ENCODE data around the gene CDR2. TPM values are rescaled to one million over a fixed set of nuclear protein-coding genes. Genes with fewer than 3 reads are reported as not detected.
"Not testable (repeated sequence)": the region's sequence is repeated elsewhere in the genome, so short reads cannot be mapped to it uniquely, and the experiment has no call there.

CDR2 gene
- total RNA-seq, 2 experiments from 2014 or later: 42.2 to 48.6 TPM

- Mint-ChIP-seq H3K27ac (peak overlapping the region; percentile 26), H3K9me3 (peaks cover 3% of the 10 kb centered on the region), H3K4me3 (no peak overlapping the region), H3K4me1 (peaks cover 43% of the 10 kb centered on the region), H3K36me3 (peaks cover 32% of the 10 kb centered on the region), H3K27me3 (no peaks in the 10 kb centered on the region)
- DNase-seq (no peak), ATAC-seq (ENCODE audit: low read depth) (no peak)
- POLR2A ChIA-PET: interaction anchor here (8.4 kb wide), 1 partner anchor 17 kb away, joined by 108 read pairs; the partner anchor contains the start of gene CDR2
Observed at GRCh38 chr16:22353933-22354541, 20.4 kb downstream of the CDR2 start.

GRCh38 chr16:22353191-22353919 is 21.1 kb downstream of the CDR2 start:
- DNase-seq: no peak
- Mint-ChIP-seq H3K36me3 (peaks cover 36% of the 10 kb centered on the region), H3K4me1 (peaks cover 39% of the 10 kb centered on the region), H3K9me3 (peaks cover 3% of the 10 kb centered on the region), H3K27ac (peak overlapping the region; percentile 70), H3K4me3 (no peak overlapping the region), H3K27me3 (no peaks in the 10 kb centered on the region)
- peak; percentile 20 for ATAC-seq (ENCODE audit: low read depth)
- POLR2A ChIA-PET: interaction anchor here (8.4 kb wide), 1 partner anchor 18 kb away, joined by 108 read pairs; the partner anchor contains the start of gene CDR2

- Mint-ChIP-seq H3K9me3 (peaks cover 3% of the 10 kb centered on the region), H3K27me3 (no peaks in the 10 kb centered on the region), H3K4me1 (peaks cover 34% of the 10 kb centered on the region), H3K4me3 (no peak overlapping the region), H3K27ac (no peak overlapping the region), H3K36me3 (peaks cover 36% of the 10 kb centered on the region)
- ATAC-seq (ENCODE audit: low read depth): no peak
- DNase-seq: no peak
- POLR2A ChIA-PET: interaction anchor here (8.4 kb wide), 1 partner anchor 19 kb away, joined by 108 read pairs; the partner anchor contains the start of gene CDR2
Observed at GRCh38 chr16:22352723-22353122, 21.7 kb downstream of the CDR2 start.

GRCh38 chr16:22352140-22352539 is 22.3 kb downstream of the CDR2 start:
- peaks cover 30% of the 10 kb centered on the region for H3K4me1 Mint-ChIP-seq
- POLR2A ChIA-PET: interaction anchor here (8.4 kb wide), 1 partner anchor 19 kb away, joined by 108 read pairs; the partner anchor contains the start of gene CDR2
- ATAC-seq (ENCODE audit: low read depth): no peak
- peaks cover 37% of the 10 kb centered on the region for H3K36me3 Mint-ChIP-seq
- no peak overlapping the region for H3K4me3 Mint-ChIP-seq
- DNase-seq: no peak
- no peak overlapping the region for H3K27ac Mint-ChIP-seq
- H3K27me3 Mint-ChIP-seq: no peaks in the 10 kb centered on the region
- H3K9me3 Mint-ChIP-seq: peaks cover 3% of the 10 kb centered on the region

- H3K4me3 Mint-ChIP-seq; H3K27me3 Mint-ChIP-seq; POLR2A ChIA-PET; H3K27ac Mint-ChIP-seq; ATAC-seq (ENCODE audit: low read depth); DNase-seq; H3K9me3 Mint-ChIP-seq: not testable (repeated sequence)
- H3K36me3 Mint-ChIP-seq: peaks cover 41% of the 10 kb centered on the region
- H3K4me1 Mint-ChIP-seq: peaks cover 27% of the 10 kb centered on the region
Observed at GRCh38 chr16:22351017-22351416, 23.4 kb downstream of the CDR2 start.

GRCh38 chr16:22348291-22348690 is 26.1 kb downstream of the CDR2 start:
- Mint-ChIP-seq H3K4me1 (peaks cover 5% of the 10 kb centered on the region), H3K36me3 (peaks cover 39% of the 10 kb centered on the region), H3K27me3 (no peaks in the 10 kb centered on the region), H3K4me3 (no peak overlapping the region), H3K27ac (no peak overlapping the region), H3K9me3 (peaks cover 3% of the 10 kb centered on the region)
- POLR2A ChIA-PET: no interaction called here
- ATAC-seq (ENCODE audit: low read depth) (no peak), DNase-seq (no peak)

- Mint-ChIP-seq H3K27me3 (no peaks in the 10 kb centered on the region), H3K27ac (peak overlapping the region; percentile 3), H3K4me3 (no peak overlapping the region), H3K9me3 (peaks cover 3% of the 10 kb centered on the region), H3K36me3 (peaks cover 40% of the 10 kb centered on the region), H3K4me1 (no peaks in the 10 kb centered on the region)
- ATAC-seq (ENCODE audit: low read depth) (no peak), DNase-seq (no peak)
- POLR2A ChIA-PET: no interaction called here
Observed at GRCh38 chr16:22347100-22347820, 27.2 kb downstream of the CDR2 start.

- no peak for ATAC-seq (ENCODE audit: low read depth)
- Mint-ChIP-seq H3K27me3 (no peaks in the 10 kb centered on the region), H3K27ac (no peak overlapping the region), H3K4me1 (no peaks in the 10 kb centered on the region), H3K4me3 (no peak overlapping the region), H3K9me3 (no peaks in the 10 kb centered on the region), H3K36me3 (peaks cover 39% of the 10 kb centered on the region)
- POLR2A ChIA-PET: no interaction called here
- DNase-seq: no peak
Observed at GRCh38 chr16:22346483-22346882, 27.9 kb downstream of the CDR2 start.

- no peak for ATAC-seq (ENCODE audit: low read depth)
Observed at GRCh38 chr16:22342082-22342481, 32.3 kb downstream of the CDR2 start.

GRCh38 chr16:22340945-22341344 is 33.5 kb downstream of the CDR2 start:
- ATAC-seq (ENCODE audit: low read depth) (no peak), DNase-seq (no peak)
- POLR2A ChIA-PET: no interaction called here
- Mint-ChIP-seq H3K36me3 (peaks cover 61% of the 10 kb centered on the region), H3K27me3 (no peaks in the 10 kb centered on the region), H3K27ac (no peak overlapping the region), H3K4me1 (peaks cover 5% of the 10 kb centered on the region), H3K9me3 (peaks cover 25% of the 10 kb centered on the region), H3K4me3 (no peak overlapping the region)

More at GRCh38 chr16:22342082-22342481, 32.3 kb downstream of the CDR2 start:
- H3K4me3 Mint-ChIP-seq: no peak overlapping the region
- H3K36me3 Mint-ChIP-seq: peaks cover 54% of the 10 kb centered on the region
- peaks cover 5% of the 10 kb centered on the region for H3K4me1 Mint-ChIP-seq
- H3K27me3 Mint-ChIP-seq: no peaks in the 10 kb centered on the region
- peaks cover 17% of the 10 kb centered on the region for H3K9me3 Mint-ChIP-seq
- no peak overlapping the region for H3K27ac Mint-ChIP-seq
- DNase-seq: no peak
- POLR2A ChIA-PET: interaction anchor here (0.6 kb wide), 1 partner anchor 14 kb away, joined by 7 read pairs; no protein-coding TSS in a partner anchor

- no peak overlapping the region for H3K4me3 Mint-ChIP-seq
- no peak for ATAC-seq (ENCODE audit: low read depth)
- no peak overlapping the region for H3K27ac Mint-ChIP-seq
- H3K27me3 Mint-ChIP-seq: no peaks in the 10 kb centered on the region
- H3K9me3 Mint-ChIP-seq: peaks cover 30% of the 10 kb centered on the region
- peaks cover 5% of the 10 kb centered on the region for H3K4me1 Mint-ChIP-seq
- DNase-seq: no peak
- POLR2A ChIA-PET: no interaction called here
- peaks cover 83% of the 10 kb centered on the region for H3K36me3 Mint-ChIP-seq
Observed at GRCh38 chr16:22337849-22338635, 36.4 kb downstream of the CDR2 start.

GRCh38 chr16:22337045-22337444 is 37.4 kb downstream of the CDR2 start:
- Mint-ChIP-seq H3K9me3 (peaks cover 30% of the 10 kb centered on the region), H3K27me3 (no peaks in the 10 kb centered on the region), H3K4me3 (no peak overlapping the region), H3K36me3 (peaks cover 79% of the 10 kb centered on the region), H3K4me1 (peaks cover 5% of the 10 kb centered on the region), H3K27ac (no peak overlapping the region)
- no peak for ATAC-seq (ENCODE audit: low read depth)
- no peak for DNase-seq
- POLR2A ChIA-PET: no interaction called here

- POLR2A ChIA-PET: no interaction called here
- ATAC-seq (ENCODE audit: low read depth) (no peak), DNase-seq (no peak)
- Mint-ChIP-seq H3K9me3 (peaks cover 30% of the 10 kb centered on the region), H3K36me3 (peaks cover 78% of the 10 kb centered on the region), H3K27ac (no peak overlapping the region), H3K27me3 (no peaks in the 10 kb centered on the region), H3K4me1 (peaks cover 5% of the 10 kb centered on the region), H3K4me3 (no peak overlapping the region)
Observed at GRCh38 chr16:22336581-22336980, 37.8 kb downstream of the CDR2 start.
